Large intestine (tissue), 3 donors: ENCODE data around the gene CTSA. TPM values are rescaled to one million over a fixed set of nuclear protein-coding genes. Genes with fewer than 3 reads are reported as not detected.

Experiments
- DNase-seq, 2 donors: peaks; one replicate each; pipeline versions ENCODE4 v3.0.0 to v3.0.0-alpha.2; 2013
- H3K27ac ChIP-seq: one replicate; pipeline ENCODE4 v1.5.1; 2013; ENCODE audit warnings: low read length
- H3K27me3 ChIP-seq: 2 replicates; pipeline ENCODE4 v1.6.1; 2013; ENCODE audit warnings: low read length; ENCODE audit not compliant: control insufficient read depth, insufficient read depth
- H3K36me3 ChIP-seq: 2 replicates; pipeline ENCODE4 v1.6.1; 2013; ENCODE audit warnings: low read length; ENCODE audit not compliant: control insufficient read depth, insufficient read depth
- H3K4me1 ChIP-seq: one replicate; pipeline ENCODE4 v1.6.1; 2013; ENCODE audit warnings: low read length; ENCODE audit not compliant: control insufficient read depth, insufficient read depth
- H3K4me3 ChIP-seq: one replicate; pipeline ENCODE4 v1.5.1; 2013; ENCODE audit warnings: low read length
- H3K9me3 ChIP-seq: one replicate; pipeline ENCODE4 v1.6.1; 2013; ENCODE audit warnings: mild to moderate bottlenecking, low read depth, low read length, moderate library complexity; ENCODE audit not compliant: control insufficient read depth
- WGBS: methylation state at CpG from one replicate; pipeline ENCODE4 v1.1.5; 2013; ENCODE audit warnings: low lambda C conversion rate; ENCODE audit not compliant: insufficient coverage; 5-methylcytosine and 5-hydroxymethylcytosine counted together
- polyA plus RNA-seq: library from polyadenylated mRNA; unstranded; fragments of 120-200 nt; gene quantifications from one replicate; pipeline ENCODE4 v1.2.1, GENCODE V29; 2013

Gene CTSA
- polyA plus RNA-seq, 1 donor, result 851 TPM

DNA sequence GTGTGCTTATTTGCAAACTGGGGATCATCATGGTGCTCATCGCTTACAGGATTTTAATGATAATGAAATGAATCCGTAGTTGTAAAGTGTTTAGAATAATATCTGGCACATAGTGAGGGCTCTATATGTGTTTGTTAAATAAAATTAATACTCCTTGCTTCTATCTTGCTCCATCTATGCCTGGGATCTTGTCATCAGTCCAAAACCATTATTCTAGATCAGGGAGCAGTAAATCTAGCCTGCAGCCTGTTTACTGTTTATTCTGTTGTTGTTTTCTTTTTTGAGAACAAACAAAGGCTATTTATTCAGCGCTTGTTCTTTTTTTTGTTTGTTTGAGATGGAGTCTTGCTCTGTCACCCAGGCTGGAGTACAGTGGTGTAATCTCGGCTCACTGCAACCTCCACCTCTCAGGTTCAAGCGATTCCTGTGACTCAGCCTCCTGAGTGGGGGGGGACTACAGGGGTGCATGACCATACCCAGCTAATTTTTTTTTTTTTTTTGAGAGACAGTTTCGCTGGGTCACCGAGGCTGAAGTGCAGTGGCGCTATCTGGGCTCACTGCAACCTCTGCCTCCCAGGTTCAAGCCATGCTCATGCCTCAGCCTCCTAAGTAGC is 42.1 kb upstream of the CTSA start:
- H3K4me1 ChIP-seq, result peaks cover 8% of the 10 kb centered on the region
- WGBS, result 100% methylated on average over 1 of the region's 8 CpGs
- peaks cover 48% of the 10 kb centered on the region for H3K36me3 ChIP-seq
- no peak overlapping the region for H3K4me3 ChIP-seq
- no peak for DNase-seq
- H3K27ac ChIP-seq, result no peak overlapping the region
- no peaks in the 10 kb centered on the region for H3K9me3 ChIP-seq
- no peaks in the 10 kb centered on the region for H3K27me3 ChIP-seq

DNA sequence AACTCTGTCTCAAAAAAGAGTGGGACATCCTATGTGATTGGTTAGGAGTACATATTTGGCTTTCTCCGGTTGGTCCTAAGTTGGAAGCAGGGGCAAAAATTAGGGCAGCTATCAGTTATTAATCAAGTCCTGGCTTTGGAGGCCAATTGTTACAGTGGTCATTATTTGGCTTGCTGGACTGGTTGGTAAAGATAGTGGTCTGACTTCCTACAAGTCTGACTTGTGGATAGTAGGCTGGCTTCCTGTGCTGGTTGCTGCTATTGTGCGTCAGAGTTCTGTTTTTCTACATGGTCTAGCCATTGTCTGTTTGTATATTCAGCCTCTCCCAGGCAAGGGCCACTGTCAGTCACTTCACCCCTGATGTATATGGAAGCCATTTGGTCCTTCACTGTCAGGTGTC is 40.9 kb upstream of the CTSA start:
- WGBS, result no CpG with 5 or more reads among the region's 2 CpGs
- no peak overlapping the region for H3K4me3 ChIP-seq
- DNase-seq, result no peak
- no peaks in the 10 kb centered on the region for H3K9me3 ChIP-seq
- H3K27me3 ChIP-seq, result no peaks in the 10 kb centered on the region
- H3K4me1 ChIP-seq, result peaks cover 11% of the 10 kb centered on the region
- peaks cover 44% of the 10 kb centered on the region for H3K36me3 ChIP-seq
- H3K27ac ChIP-seq, result peak overlapping the region; percentile 19

DNA sequence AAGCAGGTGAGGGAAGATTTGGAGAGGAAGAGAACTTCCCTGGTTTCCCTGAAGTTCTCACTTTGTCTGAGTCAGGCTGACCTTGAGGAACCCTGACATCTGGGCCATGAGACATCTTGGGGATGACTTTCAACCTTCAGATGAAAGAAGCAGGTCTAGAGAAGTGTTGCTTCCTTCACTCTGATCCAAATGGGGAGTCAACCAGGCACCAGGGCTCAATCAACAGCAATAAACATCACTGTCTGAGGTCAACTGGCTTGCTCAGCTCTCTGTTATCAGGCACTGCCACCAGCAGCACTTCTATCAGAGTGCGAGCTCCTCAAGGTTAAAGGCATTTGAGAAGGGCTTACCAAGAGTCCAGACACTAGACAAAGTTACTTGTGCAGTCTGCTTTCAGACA is 40.2 kb upstream of the CTSA start:
- peak overlapping the region; percentile 53 for H3K27ac ChIP-seq
- H3K36me3 ChIP-seq, result peaks cover 39% of the 10 kb centered on the region

DNA sequence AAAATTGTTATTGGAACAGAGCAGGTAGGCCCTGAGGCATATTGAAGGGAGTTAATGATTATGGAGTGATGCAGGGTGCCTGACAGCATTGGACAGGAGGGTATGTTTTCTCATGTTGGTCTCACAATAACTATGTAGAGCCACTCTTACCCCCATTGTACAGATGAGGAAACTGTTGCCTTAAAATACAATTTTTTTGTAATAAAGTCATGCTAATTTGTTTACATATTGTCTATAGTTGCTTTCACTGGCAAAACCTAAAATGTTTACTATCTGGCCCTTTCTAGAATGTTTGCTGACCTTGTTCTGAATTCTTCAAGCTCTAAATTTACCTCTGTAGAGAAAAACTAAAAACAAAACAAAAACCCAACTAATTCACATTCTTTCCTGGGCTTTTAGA is 39.6 kb upstream of the CTSA start:
- no peaks in the 10 kb centered on the region for H3K9me3 ChIP-seq
- peaks cover 19% of the 10 kb centered on the region for H3K4me1 ChIP-seq
- H3K27ac ChIP-seq, result peak overlapping the region; percentile 53
- no peak overlapping the region for H3K4me3 ChIP-seq
- H3K36me3 ChIP-seq, result peaks cover 34% of the 10 kb centered on the region
- no peaks in the 10 kb centered on the region for H3K27me3 ChIP-seq
- DNase-seq, result no peak

More for the DNA sequence above, 40.2 kb upstream of the CTSA start:
- Histone ChIP-seq H3K4me1 (peaks cover 13% of the 10 kb centered on the region), H3K27me3 (no peaks in the 10 kb centered on the region), H3K4me3 (no peak overlapping the region), H3K9me3 (no peaks in the 10 kb centered on the region)
- no CpG with 5 or more reads among the region's 1 CpG for WGBS
- peak; percentile 59 to 73 for DNase-seq

DNA sequence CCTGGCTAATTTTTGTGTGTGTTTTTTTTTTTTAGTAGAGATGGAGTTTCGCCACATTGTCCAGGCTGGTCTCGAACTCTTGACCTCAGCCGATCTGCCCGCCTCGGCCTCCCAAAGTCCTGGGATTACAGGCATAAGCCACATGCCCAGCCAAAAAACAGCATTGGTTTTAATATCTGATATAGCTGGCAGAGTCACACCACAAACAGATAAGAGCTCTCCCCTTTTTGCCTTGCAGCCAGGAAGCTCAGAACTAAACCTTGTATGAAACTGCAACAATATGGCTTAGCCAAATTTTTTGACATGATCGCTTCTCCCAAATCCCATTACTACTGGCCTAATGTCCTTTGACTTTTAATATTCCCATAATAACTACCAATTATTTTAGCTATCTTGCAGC is 38.8 kb upstream of the CTSA start:
- H3K4me3 ChIP-seq, result no peak overlapping the region
- H3K9me3 ChIP-seq, result no peaks in the 10 kb centered on the region
- 100% methylated on average over 1 of the region's 6 CpGs for WGBS
- no peak overlapping the region for H3K27ac ChIP-seq
- H3K4me1 ChIP-seq, result peaks cover 19% of the 10 kb centered on the region
- DNase-seq, result no peak
- H3K27me3 ChIP-seq, result no peaks in the 10 kb centered on the region
- H3K36me3 ChIP-seq, result peaks cover 26% of the 10 kb centered on the region

DNA sequence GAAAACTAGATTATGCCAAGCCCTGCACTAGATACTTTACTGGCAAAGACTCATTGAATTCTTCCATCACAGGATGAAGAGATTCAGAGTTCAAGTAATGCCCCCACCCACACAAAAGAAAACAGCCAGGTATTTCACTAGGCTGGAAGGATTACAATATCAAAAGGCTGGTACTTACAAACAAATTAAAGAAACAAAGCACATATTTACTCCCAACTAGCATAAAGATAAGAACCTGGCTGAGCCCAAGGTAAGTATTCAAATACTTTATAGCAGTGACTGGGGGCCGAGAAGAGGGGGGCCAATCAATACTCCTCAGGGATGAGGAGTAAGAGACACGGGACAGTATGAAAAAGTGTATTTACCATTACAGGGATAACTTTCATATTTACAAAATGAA is 37.7 kb upstream of the CTSA start:
- no CpG with 5 or more reads among the region's 2 CpGs for WGBS
- Histone ChIP-seq H3K4me3 (no peak overlapping the region), H3K27me3 (no peaks in the 10 kb centered on the region), H3K9me3 (no peaks in the 10 kb centered on the region), H3K36me3 (peaks cover 17% of the 10 kb centered on the region), H3K27ac (no peak overlapping the region), H3K4me1 (peaks cover 25% of the 10 kb centered on the region)
- DNase-seq, result no peak

DNA sequence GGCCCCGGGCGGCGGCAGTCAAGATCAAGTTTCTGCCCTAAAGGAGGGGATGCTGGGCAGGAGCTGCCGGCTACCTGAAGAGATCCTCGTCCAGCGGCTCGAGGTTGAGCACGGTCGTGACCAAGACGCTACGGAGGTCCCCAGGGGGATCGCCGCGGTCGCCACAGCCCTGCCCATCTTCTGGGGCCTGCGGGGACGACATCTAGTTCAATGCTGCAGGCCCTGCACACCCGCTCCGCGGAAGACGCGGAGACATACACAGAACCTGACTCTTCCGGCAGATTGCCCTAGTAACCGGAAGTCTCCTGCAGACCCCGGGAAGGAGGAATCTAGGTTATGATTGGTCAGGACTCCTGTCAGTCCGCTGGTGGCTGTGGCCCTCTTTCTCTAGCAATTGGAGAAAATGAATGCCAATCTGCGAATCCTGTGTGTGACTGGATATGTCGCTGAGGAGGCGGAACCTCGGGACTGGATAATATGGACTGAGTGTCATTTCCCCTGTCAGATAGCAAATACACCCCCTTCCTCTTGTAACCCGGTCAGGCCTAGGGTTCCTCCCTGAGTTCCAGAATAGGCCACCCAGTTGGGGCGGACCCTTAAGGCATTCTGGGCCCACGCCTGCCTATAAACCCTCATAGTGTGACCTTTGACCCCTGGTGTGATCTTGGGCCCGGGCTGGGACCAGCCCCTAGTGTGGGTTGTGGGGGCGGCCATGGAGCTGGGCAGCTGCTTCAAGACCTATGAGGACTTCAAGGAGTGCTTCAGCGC is 33.8 kb upstream of the CTSA start, which contains the start of the genes ACOT8 and ZSWIM3:
Gene ACOT8 (minus strand): TSS at position 279 of the 768 bp plus-strand sequence. CDS start 77 bp downstream, at position 202.
Gene ZSWIM3 (plus strand): TSS at position 501 of the 768 bp plus-strand sequence. CDS start 212 bp downstream, at position 713.
- peaks cover 28% of the 10 kb centered on the region for H3K4me1 ChIP-seq

DNA sequence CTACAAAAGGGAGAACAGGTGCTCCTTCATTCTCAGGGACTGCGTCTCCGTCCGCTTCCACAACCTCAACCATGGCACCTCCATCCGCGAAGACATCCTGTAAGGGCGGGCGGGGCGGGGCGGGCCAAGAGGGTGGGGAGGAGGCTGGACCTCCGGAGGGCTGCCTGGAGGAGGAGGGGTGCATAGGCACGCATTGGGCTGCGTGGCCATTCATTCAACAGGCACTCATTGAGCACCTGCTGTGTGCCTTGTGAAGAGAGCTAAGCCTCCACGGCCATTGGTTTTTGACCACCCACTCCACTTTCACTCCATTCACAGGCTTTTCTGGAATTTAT is 33.3 kb upstream of the CTSA start:
- no CpG with 5 or more reads among the region's 13 CpGs for WGBS
- H3K4me1 ChIP-seq, result peaks cover 28% of the 10 kb centered on the region
- no peaks in the 10 kb centered on the region for H3K9me3 ChIP-seq

More for the DNA sequence above, 33.8 kb upstream of the CTSA start, which contains the start of the genes ACOT8 and ZSWIM3:
- H3K27me3 ChIP-seq, result no peaks in the 10 kb centered on the region
- H3K9me3 ChIP-seq, result no peaks in the 10 kb centered on the region
- peak within 1 kb of the TSS; percentile 83 for H3K27ac ChIP-seq
- H3K4me3 ChIP-seq, result peak within 1 kb of the TSS; percentile 78
- no CpG with 5 or more reads among the region's 36 CpGs for WGBS
- H3K36me3 ChIP-seq, result peaks cover 15% of the 10 kb centered on the region
- DNase-seq, result peak; percentile 99 to 100

DNA sequence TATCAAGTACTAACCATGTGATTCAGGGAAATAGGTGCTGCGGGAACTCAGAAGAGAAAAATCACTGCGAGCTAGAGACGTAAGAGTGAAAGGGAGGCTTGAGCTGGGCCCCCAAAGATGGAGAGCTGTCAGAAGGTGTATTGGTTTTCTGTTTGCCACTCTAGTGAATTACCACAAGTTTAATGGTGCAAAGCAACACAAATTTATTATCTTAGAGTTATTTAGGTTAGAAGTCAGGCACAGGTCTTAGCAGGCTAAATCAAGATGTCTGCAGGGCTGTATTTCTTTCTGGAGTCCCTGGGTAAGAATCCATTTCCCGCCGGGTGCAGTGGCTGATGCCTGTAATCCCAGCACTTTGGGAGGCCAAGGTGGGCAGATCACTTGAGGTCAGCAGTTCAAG is 31.2 kb upstream of the CTSA start:
- Histone ChIP-seq H3K4me3 (no peak overlapping the region), H3K4me1 (peaks cover 38% of the 10 kb centered on the region), H3K36me3 (peaks cover 3% of the 10 kb centered on the region), H3K27ac (no peak overlapping the region), H3K27me3 (no peaks in the 10 kb centered on the region), H3K9me3 (no peaks in the 10 kb centered on the region)
- no peak for DNase-seq
- no CpG with 5 or more reads among the region's 5 CpGs for WGBS

More for the DNA sequence above, 33.3 kb upstream of the CTSA start:
- no peak for DNase-seq
- peak overlapping the region; percentile 83 for H3K27ac ChIP-seq
- peak overlapping the region; percentile 78 for H3K4me3 ChIP-seq
- no peaks in the 10 kb centered on the region for H3K27me3 ChIP-seq
- H3K36me3 ChIP-seq, result peaks cover 15% of the 10 kb centered on the region

DNA sequence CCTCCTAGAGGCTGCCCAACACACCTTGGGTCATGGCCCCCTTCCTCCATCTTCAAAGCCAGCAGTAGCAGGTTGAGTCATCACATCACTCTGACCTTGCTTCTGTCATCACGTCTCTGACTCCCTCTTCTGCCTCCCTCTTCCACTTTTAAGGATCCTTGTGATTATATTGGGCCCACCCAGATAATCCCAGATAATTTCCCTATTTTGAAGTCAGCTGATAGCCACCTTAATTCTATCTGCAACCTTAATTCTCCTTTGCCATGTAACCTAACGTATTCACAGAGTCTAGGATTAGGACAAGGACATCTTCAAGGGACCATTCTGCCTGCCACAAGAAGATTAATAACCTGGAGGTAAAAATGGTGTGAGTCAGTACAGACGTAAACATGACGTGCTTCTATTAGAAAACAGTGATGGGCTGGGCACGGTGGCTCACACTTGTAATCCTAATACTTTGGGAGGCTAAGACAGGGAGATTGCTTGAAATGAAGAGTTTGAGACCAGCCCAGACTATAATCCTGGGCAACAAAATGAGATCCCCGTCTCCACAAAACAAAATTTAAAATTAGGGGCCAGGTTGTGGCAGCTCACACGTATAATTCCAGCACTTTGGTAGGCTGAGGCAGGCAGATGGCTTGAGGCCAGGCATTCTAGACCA is 30.4 kb upstream of the CTSA start:
- no CpG with 5 or more reads among the region's 7 CpGs for WGBS
- Histone ChIP-seq H3K4me1 (peaks cover 37% of the 10 kb centered on the region), H3K27ac (no peak overlapping the region), H3K36me3 (no peaks in the 10 kb centered on the region), H3K9me3 (no peaks in the 10 kb centered on the region), H3K27me3 (no peaks in the 10 kb centered on the region), H3K4me3 (no peak overlapping the region)
- DNase-seq, result no peak
